Right renal pelvis (tissue), 4 donors: ENCODE data around the gene FAT2. TPM values are rescaled to one million over a fixed set of nuclear protein-coding genes. Genes with fewer than 3 reads are reported as not detected.
"Not testable (repeated sequence)": the region's sequence is repeated elsewhere in the genome, so short reads cannot be mapped to it uniquely, and the experiment has no call there.

Experiments used
- DNase-seq, 4 donors: peaks; one replicate each; pipeline ENCODE4 v3.0.0-alpha.2; 2013; ENCODE audit warnings: low read depth in 4 of 4, low spot score in 3 of 4, missing footprints in 1 of 4
- polyA plus RNA-seq, 4 donors: library from polyadenylated mRNA; unstranded; fragments of 120-200 nt; gene quantifications; one replicate each; pipeline ENCODE4 v1.2.1, GENCODE V29; 2013; ENCODE audit not compliant: insufficient read length in 4 of 4

The FAT2 gene
- polyA plus RNA-seq, 4 donors, result 5.5 to 10.2 (median 6.9) TPM

DNA sequence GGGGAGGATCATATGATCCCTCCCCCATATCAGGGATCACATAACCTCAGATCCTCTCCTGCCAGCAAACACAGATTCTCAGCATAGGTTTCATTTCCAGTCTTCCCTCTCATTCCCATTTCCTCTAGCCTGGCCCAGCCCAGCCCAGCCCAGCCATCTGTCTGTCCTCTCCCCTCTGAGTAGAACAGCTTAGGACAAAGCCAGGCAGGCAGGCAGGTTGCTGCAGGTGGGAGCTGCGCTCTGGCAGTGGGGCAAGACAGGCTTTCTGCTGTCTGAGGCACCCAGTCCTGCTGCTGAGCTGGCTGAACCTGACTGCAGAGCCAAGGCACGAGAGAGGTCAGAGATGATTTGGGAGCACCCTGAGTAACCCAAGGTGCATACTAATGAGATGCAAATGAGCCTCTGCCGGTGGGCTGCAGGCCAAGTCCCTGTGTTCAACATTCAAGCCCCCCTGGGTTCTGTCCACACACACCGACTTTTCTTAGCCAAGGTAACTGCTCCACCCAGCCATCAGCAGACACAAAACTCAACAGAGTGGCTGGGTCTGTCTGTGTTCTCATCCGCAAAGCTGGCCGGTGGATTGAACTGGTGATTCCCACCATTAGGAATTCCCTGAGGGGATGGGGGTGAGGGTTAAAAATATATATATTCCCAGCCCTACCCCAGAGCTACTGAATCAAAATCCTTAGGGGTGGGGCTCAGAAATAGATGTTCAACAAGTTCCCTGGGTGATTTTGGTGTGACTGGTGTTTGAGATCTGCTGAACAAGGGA, 9.1 kb downstream of the FAT2 start:
- no peak for DNase-seq

DNA sequence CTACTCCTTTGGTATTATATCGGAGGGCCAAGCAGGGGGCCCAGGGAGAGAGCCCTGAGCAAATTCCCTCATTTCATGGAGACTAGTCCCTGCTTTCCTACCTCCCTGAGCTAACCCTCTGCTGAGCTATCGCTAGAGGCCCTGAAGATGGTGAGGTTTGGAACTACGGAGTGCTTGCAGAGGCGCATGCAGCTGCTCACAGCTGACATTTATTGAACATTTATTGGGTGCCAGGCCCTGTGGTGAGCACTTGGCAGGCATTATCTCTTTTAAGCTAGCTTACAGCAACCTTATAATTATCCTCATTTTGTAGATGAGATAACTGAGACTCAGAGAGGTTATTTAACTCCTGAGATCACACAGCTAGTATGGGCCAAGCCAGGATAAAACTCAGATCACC, 9.8 kb downstream of the FAT2 start:
- no peak for DNase-seq

DNA sequence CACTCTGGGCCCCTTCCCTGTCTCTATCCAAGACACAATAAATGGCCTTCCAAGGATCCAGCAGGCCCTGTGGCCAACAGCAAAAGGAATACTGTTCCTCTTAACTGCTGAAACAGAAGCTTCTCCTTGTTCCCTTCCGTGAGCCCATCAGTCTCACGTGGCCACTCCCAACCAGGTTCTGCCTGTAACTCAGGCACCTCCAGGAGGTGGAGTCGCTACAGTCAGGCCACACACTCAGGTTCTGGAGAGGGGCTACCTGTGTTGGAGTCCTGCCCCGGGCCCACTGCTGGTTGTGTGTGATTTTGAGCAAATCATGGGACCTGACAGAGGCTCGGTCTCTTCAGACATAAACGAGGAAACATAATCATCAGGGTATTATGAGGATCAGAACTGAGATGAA, 10.3 kb downstream of the FAT2 start:
- no peak for DNase-seq

DNA sequence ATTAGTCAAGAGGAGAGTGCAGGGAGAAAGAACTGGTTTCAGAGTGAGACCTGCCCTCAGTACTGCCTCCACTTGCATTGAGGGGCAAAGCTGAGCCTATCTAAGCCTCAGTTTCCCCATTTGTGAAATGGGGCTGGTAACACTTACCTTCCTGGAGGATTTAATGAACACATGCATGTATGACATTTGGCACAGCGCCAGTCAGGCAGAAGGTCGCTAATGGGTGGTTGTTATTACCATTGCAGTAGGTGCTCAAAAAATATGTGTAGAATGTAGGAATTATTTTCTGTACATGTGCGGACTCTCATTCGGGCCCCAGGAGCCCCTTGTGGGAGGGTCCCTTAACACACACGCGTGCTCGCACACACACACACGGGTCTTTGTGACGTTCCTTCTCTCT, 10.9 kb downstream of the FAT2 start:
- no peak for DNase-seq

DNA sequence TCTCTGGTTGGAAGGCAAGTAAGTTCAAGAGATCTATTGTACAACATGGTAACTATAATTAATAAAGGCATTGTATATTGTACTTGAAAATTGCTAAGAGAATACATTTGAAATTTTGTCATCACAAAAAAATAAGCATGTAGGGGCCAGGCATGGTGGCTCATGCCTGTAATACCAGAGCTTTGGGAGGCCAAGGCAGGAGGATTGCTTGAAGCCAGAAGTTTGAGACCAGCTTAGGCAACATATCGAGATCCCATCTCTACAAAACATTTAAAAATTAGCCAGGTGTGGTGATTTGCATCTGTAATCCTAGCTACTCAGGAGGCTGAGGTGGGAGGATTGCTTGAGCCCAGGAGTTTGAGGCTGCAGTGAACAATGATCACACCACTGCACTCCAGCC, 12.0 kb downstream of the FAT2 start:
- not testable (repeated sequence) for DNase-seq

DNA sequence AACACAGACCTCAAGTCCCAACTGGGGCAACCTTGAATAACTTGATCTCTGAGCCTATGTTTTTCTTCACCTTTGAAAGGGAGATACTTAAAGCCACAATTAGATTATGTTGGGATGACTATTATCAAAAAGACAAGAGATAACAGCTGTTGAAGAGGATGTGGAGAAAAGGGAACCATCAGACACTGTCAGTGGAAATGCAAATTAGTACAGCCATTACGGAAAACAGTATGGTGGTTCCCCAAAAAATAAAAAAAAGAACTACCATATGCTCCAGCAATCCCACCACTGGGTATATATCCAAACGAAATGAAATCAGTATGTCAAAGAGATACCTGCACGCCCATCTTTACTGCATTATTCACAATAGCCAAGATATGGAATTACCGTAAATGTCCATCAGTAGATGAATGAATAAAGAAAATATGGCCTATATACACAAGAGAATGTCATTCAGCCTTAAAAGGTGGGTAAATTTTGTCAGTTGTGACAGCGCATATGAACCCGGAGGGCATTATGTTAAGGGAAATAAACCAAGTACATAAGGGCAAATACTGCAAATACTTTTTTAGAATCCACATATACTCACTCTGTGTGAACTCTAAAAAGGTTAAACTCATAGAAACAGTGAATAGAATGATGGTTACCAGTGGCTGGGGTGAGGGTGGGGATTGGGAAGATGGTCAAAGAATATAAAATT, 12.7 kb downstream of the FAT2 start:
- DNase-seq, result no peak

DNA sequence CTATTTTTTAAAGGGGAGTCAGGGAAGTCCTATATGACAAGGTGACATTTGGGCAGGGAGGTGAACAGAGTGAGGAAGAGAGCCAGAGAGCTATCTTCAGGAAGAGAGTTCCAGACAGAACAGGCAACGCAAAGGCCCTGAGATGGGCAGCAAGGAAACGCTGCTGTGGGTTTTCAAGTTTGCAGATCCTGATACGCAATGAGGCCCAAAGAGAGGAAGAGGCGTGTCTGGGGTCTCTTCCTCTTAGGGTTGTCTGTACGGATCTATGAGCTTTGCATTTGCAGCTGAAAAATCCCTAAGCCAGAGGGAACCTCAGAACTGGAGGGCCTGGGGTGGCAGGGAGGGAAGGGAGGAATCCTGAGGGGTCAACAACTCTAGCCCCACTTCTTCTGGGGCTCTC, 13.6 kb downstream of the FAT2 start:
- DNase-seq, result no peak

DNA sequence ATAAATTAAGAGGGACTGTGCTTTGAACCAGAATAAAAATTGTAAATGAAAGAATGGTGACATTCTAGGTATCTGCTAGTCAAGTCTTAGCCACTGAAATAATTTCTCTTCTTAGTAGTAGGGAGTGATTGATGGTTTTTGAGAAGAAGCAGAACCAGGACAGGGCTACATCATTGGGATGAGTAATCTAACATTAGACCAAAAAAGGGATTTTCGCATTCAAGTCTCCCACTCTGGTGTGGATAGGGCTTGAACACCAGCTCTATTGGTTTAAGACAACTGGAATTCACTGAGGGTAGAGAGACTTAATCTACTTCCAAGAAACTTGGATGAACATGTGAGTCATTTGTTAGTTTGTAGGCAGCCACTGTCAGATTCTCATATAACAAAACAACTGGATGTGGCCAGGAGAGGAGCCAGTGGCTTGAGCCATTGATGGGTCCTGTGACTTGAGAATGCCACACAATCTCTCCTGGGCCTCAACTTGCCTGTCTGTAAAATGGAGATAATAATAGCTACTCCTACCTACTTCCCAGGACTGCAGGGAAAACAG, 16.6 kb downstream of the FAT2 start:
- no peak for DNase-seq

DNA sequence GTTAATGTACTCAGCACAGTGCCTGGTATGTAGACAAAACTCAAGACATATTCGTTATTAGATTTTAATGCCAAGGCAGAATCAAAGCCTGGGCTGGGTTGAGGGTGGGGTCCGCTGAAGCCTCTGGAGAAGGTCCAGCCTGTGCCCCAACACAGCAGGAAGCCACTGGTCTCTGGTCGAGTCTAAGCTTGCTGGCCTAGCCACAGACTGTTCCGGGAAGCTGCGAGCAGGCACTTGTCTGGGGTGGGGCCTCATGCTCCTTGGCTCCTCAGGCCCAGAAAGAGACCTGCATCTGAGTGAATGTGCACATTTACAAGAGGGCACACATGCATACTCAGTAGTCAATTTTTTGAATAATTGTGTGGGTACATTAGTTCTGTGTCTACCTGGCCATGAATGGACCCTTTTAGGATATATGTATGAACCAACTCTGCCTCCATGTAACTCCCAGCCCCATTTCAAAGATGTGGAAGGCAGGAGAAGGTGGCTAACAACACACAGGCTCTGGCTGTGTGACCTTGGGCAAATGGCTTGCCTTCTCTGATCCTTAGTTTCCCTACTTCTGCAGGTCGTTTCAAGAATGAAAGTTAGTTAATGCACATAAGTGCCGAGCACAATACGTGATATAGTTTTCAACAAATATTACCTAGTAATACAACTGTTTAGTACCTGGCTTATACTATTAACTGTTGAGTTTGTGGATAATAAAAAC, 18.3 kb downstream of the FAT2 start:
- no peak for DNase-seq

DNA sequence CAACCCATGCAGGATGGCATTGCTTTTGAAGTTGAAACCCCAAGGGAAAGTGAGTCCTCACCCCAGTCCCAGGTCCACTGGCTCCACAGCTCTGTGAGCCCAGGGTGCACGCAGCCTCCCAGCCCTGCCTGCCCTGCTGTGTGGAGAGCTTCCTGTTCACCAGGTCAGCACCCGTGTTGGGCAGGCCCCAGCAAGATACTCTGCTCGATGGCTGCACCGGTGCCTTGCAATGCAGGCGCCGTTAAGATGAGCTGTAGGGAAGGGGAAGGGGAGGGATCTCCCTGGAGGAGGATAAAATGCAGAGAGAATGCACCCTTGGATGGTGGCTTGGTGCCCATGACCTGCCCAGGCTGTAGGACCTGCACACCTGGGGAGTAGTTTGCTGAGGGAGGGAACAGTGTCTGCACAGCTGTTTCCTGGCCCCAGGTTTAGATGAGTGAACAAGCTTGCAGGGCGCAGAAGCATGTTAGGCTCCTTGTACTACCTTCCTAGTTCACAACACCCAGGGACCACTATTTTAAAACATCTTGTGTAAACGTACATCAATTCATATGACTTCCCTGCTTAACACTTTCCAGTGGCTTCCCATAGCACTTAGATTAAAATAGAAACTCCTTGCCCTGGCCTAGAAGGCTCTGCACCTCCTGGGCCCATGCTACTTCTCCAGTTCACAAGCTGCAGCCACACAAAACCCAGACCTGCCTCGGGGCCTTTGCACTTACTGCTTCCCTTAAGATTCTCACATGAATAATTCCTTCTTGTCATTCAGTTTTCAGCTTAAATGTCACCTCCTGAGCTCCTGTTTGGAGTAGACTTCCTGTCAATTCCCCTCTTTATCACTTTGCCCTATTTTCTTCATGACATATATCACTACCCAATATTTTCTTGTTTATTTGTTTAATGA, 19.6 kb downstream of the FAT2 start:
- no peak for DNase-seq

DNA sequence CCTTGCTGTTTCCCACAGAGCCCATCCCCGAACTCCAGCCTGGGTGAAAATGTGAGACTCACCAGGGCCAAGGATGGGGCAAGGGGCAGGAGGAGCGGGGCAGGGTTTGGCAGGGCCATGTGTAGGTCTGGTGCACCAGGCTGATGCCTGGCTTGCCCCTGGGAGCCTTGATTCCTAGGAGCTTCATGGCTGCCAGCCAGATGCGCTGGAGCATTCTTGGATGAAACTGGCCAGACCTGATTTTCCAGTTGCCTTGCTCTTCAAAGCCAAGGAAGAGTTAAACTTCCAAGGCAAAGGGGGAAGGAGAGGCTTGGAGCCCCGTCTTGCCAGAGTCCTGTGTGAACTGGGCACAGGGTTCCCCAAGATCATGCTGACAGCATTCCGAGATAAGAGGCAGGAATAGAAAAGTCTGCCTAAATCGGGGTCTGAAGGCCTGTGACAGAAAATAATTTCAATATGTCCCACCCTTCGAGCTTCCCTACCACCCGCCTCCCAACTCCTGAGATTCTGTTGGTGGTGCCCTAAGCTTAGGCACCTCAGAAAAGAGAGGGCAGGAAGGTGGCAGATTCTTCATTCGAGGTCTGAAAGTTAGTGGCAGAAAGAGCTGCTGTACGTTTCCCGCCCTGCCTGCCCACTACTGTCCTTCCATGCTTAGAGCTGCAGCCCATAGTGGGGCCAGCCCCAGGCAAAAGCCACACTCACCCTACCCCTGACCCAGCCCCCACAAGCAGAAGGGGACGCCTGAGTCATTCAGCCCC, 20.4 kb downstream of the FAT2 start:
- peak; percentile 28 to 55 (median 32) for DNase-seq

DNA sequence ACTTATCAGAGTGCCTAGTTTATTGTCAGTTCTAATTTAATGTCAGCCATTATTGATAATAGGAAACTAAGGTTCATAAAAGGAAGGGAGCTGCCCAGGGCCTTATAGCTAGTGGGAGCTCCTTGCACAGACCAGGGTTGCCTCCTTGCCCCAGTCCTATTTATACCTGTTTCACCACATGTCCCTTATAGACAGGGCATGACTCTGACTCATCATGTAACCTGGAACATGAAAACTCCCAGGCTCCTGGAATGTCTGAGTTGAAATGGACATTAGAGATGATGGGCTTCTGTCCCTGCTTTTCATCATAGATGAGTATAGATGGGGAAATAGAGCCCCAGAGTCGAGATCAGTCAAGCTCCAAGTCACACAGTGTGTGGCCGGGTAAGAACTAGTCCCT, 21.1 kb downstream of the FAT2 start:
- DNase-seq, result no peak

DNA sequence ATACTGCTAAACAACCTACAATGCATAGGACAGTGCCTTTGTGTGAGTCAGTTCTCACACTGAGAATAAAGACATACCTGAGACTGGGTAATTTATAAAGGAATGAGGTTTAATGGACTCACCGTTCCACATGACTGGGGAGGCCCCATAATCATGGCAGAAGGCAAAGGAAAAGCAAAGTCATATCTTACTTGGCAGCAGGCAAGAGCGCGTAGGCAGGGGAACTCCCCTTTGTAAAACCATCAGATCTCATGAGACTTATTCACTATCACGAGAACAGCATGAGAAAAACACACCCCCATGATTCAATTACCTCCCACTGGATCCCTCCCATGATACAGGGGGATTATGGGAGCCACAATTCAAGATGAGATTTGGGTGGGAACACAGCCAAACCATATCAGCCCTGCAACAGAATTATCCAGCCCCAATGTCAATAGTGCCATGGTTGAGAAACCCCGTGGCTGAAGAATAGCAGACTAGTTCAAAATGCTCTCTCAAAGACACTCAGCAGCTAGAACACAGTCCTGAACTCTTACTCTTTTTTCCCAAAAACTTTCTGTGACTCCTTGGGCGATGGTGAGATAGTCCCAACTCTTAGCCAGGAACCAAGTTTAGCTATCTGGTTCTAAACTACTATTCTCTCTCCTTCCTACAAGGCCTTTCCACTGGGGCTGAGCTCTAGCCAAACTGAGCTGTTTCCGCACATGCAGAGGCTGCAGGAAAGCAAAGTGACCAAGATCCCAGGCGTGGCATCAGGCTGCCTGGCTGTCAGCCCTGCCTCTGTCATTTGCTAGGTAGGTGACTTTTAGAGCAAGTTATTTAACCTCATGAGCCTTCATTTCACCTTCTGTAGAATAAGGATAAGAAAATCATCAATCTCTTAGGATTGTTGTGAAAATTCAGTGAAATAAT, 21.7 kb downstream of the FAT2 start:
- DNase-seq, result no peak

DNA sequence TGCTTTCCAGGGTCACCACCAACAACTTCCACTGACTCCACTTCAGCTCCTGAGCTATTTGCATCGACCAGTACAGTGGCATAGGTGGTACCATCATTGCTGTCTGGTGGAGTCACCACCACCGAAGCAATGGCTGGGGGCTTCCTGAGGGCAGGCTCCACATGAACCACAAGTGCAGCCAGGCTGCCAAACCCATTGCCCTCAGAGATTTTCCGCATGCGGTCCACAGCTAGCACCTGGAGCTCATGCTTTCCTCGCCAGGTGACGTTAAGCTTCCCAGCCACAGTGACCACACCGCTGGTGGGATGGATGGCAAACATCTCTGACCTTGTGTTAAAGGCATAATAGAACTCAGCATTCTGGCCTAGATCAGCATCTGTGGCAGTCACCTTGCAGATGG, 23.1 kb downstream of the FAT2 start:
- DNase-seq, result no peak

DNA sequence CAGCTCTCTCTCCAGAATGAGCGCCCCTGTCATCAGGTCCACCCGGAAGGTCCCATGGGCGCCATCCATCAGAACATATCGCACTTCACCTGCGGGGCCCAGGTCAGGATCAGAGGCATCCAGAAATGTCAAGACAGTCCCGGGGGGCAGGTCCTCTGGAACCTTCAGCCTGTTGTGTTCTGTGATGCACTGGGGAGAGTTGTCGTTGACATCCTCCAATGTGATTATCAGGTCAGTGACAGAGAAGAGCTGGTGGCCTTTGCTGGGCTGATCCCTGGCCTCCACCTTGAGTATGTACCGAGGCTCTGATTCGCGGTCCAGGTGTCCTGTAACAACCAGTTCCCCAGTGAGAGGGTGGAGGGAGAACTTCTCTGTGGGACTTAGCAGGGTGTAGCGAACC, 25.2 kb downstream of the FAT2 start:
- no peak for DNase-seq

DNA sequence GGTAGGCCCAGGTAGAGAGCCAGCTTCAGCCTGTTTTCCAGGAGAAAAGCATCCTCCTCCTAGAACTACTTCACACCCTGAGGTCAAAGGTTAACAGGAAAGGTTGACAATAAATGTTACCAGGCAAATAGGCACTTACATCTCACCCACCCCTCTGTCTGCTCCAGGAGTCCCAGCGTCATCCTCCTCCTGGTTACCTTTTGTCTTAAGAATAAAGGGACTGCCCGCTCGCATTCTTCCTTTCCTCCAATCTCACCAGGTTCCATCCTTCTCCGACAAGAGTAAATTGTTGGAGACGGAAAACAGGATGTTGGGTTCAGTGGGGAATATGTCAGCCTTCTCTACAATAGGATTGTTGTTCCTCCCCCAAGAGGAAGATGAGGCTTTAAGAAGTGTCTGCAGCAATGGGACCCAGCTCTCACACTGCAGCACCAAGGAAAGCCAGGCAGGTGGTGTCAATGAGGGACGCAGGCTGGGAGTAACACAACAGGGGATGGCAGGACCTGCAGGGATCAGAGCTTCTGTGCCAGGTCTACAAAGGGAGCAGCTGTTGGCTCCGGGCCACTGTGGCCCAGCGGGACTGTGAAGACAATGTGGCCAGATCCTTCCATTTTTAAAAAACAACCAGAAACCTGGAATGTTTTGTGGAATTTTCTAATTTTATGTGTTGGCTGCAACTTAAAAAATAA, 29.0 kb downstream of the FAT2 start:
- DNase-seq, result no peak

DNA sequence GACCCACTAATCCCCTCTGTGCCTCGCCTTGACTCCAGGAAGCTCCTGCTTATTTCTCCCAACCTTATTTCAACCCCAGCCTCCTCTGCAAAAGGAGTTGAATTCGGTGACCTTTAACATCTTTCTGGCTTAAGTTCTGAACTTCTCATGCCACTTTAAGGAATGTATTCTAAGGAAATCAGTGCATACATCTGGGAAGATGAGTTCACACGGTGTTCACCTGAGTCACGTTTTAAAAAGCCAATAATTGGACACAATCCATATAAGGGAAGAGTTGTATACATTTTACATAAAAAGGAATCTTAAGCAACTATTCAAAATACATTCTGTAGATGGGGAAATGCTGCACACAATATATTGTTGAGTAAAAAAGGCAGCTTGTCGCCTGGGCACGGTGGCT, 33.2 kb downstream of the FAT2 start:
- DNase-seq, result no peak

DNA sequence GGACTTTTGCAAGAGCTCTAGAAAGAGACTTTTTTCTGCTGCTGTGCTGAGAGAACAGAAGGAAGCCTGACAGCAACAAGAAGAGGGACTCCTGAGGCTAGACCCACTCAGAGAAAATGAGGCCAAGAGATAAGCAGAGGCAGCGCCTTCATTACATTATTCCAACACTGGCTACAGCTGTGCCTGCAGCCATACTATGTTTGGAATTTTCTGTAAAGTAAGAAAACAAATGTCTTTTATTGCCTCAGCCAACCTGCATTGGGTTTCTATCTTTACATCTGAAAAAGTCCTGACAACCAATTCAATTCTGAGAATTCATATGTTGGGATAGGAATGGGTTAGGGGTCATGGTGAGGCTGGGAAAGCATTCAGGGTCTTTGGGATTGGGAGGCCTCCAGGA, 33.7 kb downstream of the FAT2 start:
- no peak for DNase-seq
